Mammary epithelial cell (primary cell): Measurements from ENCODE around the gene TMEM256.

Experiments used
- EZH2 ChIP-seq: IDR thresholded peaks from 2 replicates; pipeline ENCODE4 v1.6.1; 2012; ENCODE audit warnings: low read length, inconsistent platforms, borderline replicate concordance
- TF ChIP-seq, protein P1 (sequence below), 2 donors: IDR thresholded peaks in 1 of 2; conservative IDR thresholded peaks in 1 of 2; 2 replicates each; pipeline ENCODE4 v1.5.1; 2011 to 2012; ENCODE audit warnings: inconsistent platforms in 2 of 2, low read length in 2 of 2, mild to moderate bottlenecking in 2 of 2, control low read depth in 1 of 2, low read depth in 1 of 2; ENCODE audit not compliant: insufficient read depth in 1 of 2; ENCODE audit errors: extremely low read depth in 1 of 2

DNA sequence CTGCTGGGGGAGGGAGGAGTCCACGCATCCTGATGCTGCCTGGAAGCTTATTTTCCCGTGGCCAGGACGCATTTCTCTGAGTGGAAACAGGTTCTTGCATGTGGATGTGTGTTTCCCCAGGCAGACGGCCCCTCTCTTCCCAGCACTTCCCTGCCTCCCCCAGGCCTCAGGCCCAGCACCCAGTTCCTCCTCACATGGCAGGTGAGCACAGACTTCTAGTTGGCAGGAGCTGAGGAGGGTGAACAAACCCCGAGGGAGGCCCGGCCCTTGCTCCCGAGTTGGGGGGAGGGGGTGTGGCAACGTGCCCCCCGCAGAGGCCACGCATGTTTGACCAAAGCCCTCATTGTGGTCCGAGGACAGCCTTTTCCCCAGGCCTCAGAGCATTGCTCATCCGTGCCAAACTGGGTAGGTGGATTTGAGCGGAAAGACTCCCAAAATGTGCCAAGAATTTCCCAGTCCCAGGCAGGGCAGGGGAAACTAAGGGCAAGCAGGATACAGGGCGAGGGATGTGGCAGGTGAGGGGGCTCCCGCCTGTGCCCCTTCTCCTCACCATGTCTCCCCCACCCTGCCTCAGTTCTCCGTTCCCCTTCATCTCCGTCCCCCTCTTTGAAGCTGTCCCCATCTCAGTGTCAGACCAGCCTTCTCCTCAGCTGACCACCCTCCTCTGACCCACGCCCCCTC is 14.7 kb upstream of the TMEM256 start:
- TF ChIP-seq, protein P1, sequence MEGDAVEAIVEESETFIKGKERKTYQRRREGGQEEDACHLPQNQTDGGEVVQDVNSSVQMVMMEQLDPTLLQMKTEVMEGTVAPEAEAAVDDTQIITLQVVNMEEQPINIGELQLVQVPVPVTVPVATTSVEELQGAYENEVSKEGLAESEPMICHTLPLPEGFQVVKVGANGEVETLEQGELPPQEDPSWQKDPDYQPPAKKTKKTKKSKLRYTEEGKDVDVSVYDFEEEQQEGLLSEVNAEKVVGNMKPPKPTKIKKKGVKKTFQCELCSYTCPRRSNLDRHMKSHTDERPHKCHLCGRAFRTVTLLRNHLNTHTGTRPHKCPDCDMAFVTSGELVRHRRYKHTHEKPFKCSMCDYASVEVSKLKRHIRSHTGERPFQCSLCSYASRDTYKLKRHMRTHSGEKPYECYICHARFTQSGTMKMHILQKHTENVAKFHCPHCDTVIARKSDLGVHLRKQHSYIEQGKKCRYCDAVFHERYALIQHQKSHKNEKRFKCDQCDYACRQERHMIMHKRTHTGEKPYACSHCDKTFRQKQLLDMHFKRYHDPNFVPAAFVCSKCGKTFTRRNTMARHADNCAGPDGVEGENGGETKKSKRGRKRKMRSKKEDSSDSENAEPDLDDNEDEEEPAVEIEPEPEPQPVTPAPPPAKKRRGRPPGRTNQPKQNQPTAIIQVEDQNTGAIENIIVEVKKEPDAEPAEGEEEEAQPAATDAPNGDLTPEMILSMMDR (conservative IDR thresholded peaks at IDR 0.05 in 1 of 2, IDR thresholded peaks at IDR 0.05 in 1 of 2; ENCODE audit: extremely low read depth in 1 of 2, insufficient read depth in 1 of 2, low read depth in 1 of 2, low read length in 2 of 2): no peak
- no peak for TF ChIP-seq EZH2
